SK-N-SH treated with all-trans-retinoic acid at 6 μM for 48 hours (cell line): ENCODE results near the gene IFT81.

Source experiments
- CSDC2 ChIP-seq: fragments of 250-450 bp; sonication (Bioruptor Pico); IDR thresholded peaks from 2 replicates; pipeline ENCODE4 v1.5.0; 2020; ENCODE audit warnings: mild to moderate bottlenecking, moderate library complexity
- TCF4 ChIP-seq: fragments of 250-450 bp; sonication (Bioruptor Pico); IDR thresholded peaks from 2 replicates; pipeline ENCODE4 v1.8.0; 2021; ENCODE audit warnings: mild to moderate bottlenecking, moderate library complexity, borderline replicate concordance
- ZC3H10 ChIP-seq: fragments of 250-450 bp; sonication (Bioruptor Pico); IDR thresholded peaks from 2 replicates; pipeline ENCODE4 v1.5.1; 2021; ENCODE audit warnings: mild to moderate bottlenecking, moderate library complexity
- ZFP3 ChIP-seq: fragments of 250-450 bp; sonication (Bioruptor Pico); IDR thresholded peaks from 2 replicates; pipeline ENCODE4 v1.5.0; 2020; ENCODE audit warnings: mild to moderate bottlenecking, moderate library complexity
- ZFP30 ChIP-seq: fragments of 450-650 bp; formaldehyde crosslinking; IDR thresholded peaks from 2 replicates; pipeline ENCODE4 v1.5.0; 2022; ENCODE audit warnings: mild to moderate bottlenecking, moderate library complexity

DNA sequence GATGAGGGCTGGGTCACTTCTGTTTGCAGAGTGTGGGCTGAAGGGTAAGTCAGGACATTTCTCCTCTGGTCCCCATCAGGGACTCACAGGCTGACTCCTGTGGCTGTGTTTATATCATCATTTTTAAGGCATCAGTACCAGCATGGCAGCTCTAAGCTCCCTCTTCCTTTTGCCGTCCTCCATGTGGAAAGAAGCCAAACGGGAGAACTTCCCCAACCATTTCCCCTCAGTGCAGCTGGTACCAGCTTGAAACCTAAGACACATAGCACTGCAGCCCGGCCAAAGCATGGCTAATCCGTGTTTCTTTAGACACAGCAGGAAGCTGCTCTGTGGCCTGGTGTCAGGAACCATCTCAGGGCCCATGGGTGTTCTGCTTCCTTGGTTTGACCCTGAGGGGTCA is 124.9 kb downstream of the IFT81 start:
- no peak for TF ChIP-seq CSDC2
- TF ChIP-seq TCF4 (CRISPR knock-in tag) = no peak
- no peak for TF ChIP-seq ZC3H10 (CRISPR knock-in tag)
- no peak for TF ChIP-seq ZFP30
- TF ChIP-seq ZFP3 (CRISPR knock-in tag) = no peak
